OCI-LY7 (cell line): ENCODE results near the gene PSMA2.

Experiments
- EZH2phosphoT487 ChIP-seq: fragments of 200-600 bp; sonication (generic); IDR thresholded peaks from 2 replicates; pipeline ENCODE4 v1.6.1; 2018; ENCODE audit warnings: low read depth, borderline replicate concordance, mild to moderate bottlenecking, mixed run types, antibody characterized with exemption, low read length, moderate library complexity, mixed read lengths
- TF ChIP-seq, protein P1 (sequence below): fragments of 200-600 bp; sonication (generic); conservative IDR thresholded peaks from 2 replicates; pipeline ENCODE4 v1.5.1; 2014; ENCODE audit warnings: mild to moderate bottlenecking, antibody characterized with exemption, low read length, moderate library complexity, mixed read lengths

DNA sequence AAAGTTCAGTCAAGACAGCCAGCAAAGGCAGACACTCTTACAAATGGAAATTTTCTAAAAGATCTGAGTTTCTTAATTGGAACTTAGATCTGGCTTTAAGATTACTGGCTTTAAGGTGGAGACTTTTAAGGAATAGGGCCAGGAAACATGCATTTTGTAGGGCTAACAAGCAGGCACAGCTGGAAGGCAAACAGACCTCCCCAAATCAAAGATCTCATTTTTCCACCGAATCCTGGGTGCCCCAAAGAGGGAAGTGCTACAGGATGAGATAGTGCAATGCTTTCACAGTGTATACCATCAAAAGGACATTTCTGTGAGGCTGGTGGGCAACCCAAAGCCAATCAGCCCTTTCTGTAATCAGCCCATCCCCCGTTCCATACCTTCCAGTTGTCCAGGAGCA, 27.6 kb upstream of the PSMA2 start:
- TF ChIP-seq, protein P1, sequence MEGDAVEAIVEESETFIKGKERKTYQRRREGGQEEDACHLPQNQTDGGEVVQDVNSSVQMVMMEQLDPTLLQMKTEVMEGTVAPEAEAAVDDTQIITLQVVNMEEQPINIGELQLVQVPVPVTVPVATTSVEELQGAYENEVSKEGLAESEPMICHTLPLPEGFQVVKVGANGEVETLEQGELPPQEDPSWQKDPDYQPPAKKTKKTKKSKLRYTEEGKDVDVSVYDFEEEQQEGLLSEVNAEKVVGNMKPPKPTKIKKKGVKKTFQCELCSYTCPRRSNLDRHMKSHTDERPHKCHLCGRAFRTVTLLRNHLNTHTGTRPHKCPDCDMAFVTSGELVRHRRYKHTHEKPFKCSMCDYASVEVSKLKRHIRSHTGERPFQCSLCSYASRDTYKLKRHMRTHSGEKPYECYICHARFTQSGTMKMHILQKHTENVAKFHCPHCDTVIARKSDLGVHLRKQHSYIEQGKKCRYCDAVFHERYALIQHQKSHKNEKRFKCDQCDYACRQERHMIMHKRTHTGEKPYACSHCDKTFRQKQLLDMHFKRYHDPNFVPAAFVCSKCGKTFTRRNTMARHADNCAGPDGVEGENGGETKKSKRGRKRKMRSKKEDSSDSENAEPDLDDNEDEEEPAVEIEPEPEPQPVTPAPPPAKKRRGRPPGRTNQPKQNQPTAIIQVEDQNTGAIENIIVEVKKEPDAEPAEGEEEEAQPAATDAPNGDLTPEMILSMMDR: no peak
- no peak for TF ChIP-seq EZH2phosphoT487
